Activated naive CD4-positive, alpha-beta T cell treated with anti-CD3 and anti-CD28 coated beads for 36 hours (primary cell): Measurements from ENCODE around the gene CSAD. TPM values are rescaled to one million over a fixed set of nuclear protein-coding genes. Genes with fewer than 3 reads are reported as not detected.
"Not testable (repeated sequence)": the region's sequence is repeated elsewhere in the genome, so short reads cannot be mapped to it uniquely, and the experiment has no call there.

Source experiments
- CTCF ChIA-PET: fragments of 350-600 bp; sonication (Branson Sonifier 250); formaldehyde crosslinking; loops from one replicate; lab custom pipeline; 2021; ENCODE audit warnings: antibody characterized with exemption; lab: Charles Lee
- DNase-seq: peaks from one replicate; pipeline ENCODE4 v3.0.0-alpha.2; 2020
- H3K27ac Mint-ChIP-seq: one replicate; pipeline ENCODE4 v1.8.0; 2021; ENCODE audit warnings: mild to moderate bottlenecking, mixed read lengths
- H3K27me3 Mint-ChIP-seq: one replicate; pipeline ENCODE4 v1.8.0; 2021; ENCODE audit warnings: low read depth, mixed read lengths
- H3K36me3 Mint-ChIP-seq: one replicate; pipeline ENCODE4 v1.8.0; 2021; ENCODE audit warnings: low read depth, mixed read lengths
- H3K4me1 Mint-ChIP-seq: one replicate; pipeline ENCODE4 v1.8.0; 2021; ENCODE audit warnings: low read depth, mixed read lengths
- H3K4me3 Mint-ChIP-seq: one replicate; pipeline ENCODE4 v1.8.0; 2021; ENCODE audit warnings: mild to moderate bottlenecking, moderate library complexity, mixed read lengths
- H3K9me3 Mint-ChIP-seq: one replicate; pipeline ENCODE4 v1.8.0; 2021; ENCODE audit warnings: mixed read lengths
- intact Hi-C: fragments of 100-400 bp; cut with micrococcal nuclease; formaldehyde crosslinking; loops from one replicate; pipeline ENCODE4 v1.15.1; 2023
- total RNA-seq, 2 experiments: library from RNA; stranded (reverse); gene quantifications; one replicate each; pipeline ENCODE4 v1.2.3, GENCODE V29; 2021

The CSAD gene
- total RNA-seq, 2 experiments from 2014 or later = 31.5 to 32.3 TPM

DNA sequence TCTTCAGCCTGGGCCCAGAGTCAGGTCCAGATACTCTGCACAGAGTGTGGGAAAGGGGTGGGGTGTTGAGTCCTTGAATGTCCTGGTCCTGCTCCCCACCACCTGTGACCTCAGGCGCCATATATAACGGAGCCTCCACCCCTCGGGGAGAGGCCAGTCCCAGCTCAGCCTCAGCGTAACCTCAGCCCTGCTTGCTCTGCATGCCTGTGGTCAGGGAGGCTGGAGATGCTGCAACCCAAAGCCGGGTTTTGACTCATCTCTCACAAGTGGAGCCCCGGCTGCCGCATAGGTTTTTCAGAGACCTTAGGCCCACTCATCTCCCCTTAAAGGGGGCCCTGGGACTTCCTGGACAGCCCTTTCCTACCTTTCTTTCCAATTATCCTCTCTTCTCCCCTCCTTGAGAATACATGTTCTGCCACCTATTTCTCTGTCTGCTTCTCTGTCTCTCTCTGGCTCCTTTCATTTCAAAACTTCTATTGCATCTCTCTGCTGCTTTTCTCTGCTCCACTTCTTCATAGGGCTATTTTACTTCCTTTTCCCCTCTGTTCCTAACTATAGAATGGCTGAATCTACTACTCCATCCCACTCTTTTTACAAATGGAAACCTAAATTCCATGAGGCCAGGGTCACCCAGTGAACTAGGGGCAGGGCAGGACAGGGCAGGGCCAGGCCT, 25.2 kb upstream of the CSAD start:
- CTCF ChIA-PET = interaction anchor here (0.6 to 4.3 kb wide), 4 partner anchors 7 to 1119 kb away, joined by 3 to 30 read pairs (median 3); partner anchors contain the start of gene COPZ1
- DNase-seq = peak; percentile 88
- Mint-ChIP-seq H3K4me1 (peaks cover 75% of the 10 kb centered on the region), H3K27ac (peak overlapping the region; percentile 79), H3K27me3 (no peaks in the 10 kb centered on the region), H3K9me3 (no peaks in the 10 kb centered on the region), H3K36me3 (peaks cover 6% of the 10 kb centered on the region), H3K4me3 (peak overlapping the region; percentile 65)
- intact Hi-C loops = loop anchor here (1.0 to 10.0 kb wide), 4 partner anchors 26 to 1076 kb away; partner anchors contain the start of genes CBX5, CSAD, HNRNPA1 and TARBP2

DNA sequence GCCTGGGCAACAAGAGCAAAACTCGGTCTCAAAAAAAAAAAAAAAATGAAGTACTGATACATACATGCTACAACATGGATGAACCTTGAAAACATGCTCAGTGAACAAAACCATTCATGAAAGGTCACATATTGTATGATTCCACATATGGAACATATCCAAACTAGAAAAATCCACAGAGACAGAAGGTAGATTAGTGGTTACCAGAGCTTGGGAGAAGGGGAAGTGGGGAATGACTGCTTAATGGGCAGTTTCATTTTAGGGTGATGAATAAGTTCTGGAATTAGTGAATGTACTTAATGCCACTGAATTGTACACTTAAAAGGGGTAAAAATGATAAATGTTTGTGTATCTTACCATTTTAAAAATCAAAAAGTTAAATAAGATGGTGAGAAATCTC, 23.6 kb upstream of the CSAD start:
- CTCF ChIA-PET = interaction anchor here (1.4 to 4.3 kb wide), 2 partner anchors 9 to 17 kb away, joined by 11 to 30 read pairs; no protein-coding TSS in a partner anchor
- intact Hi-C loops = loop anchor here (10.0 kb wide), 1 partner anchor 210 kb away; no protein-coding TSS in a partner anchor
- H3K4me1 Mint-ChIP-seq = peaks cover 87% of the 10 kb centered on the region
- no peak overlapping the region for H3K27ac Mint-ChIP-seq
- H3K27me3 Mint-ChIP-seq = no peaks in the 10 kb centered on the region
- no peaks in the 10 kb centered on the region for H3K9me3 Mint-ChIP-seq
- no peak overlapping the region for H3K4me3 Mint-ChIP-seq
- no peak for DNase-seq
- peaks cover 10% of the 10 kb centered on the region for H3K36me3 Mint-ChIP-seq

DNA sequence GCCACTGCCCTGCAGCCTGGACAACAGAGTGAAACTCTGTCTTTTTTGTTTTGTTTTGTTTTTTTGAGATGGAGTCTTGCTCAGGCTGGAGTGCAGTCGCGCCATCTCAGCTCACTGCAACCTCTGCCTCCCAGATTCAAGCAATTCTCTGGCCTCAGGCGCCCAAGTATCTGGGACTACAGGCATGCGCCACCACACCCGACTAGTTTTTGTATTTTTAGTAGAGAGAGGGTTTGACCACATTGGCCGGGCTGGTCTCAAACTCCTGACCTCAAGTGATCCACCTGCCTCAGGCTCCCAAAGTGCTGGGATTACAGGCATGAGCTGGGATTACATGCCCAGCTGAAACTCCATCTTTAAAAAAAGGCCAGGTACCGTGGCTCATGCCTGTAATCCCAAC, 21.6 kb upstream of the CSAD start:
- intact Hi-C loops = loop anchor here (10.0 kb wide), 1 partner anchor 212 kb away; no protein-coding TSS in a partner anchor
- H3K9me3 Mint-ChIP-seq, DNase-seq, H3K27ac Mint-ChIP-seq, H3K4me3 Mint-ChIP-seq, H3K27me3 Mint-ChIP-seq: not testable (repeated sequence)
- H3K36me3 Mint-ChIP-seq = peaks cover 15% of the 10 kb centered on the region
- H3K4me1 Mint-ChIP-seq = peaks cover 84% of the 10 kb centered on the region
- CTCF ChIA-PET = interaction anchor here (0.6 to 4.3 kb wide), 7 partner anchors 11 to 143 kb away, joined by 3 to 30 read pairs (median 3); no protein-coding TSS in a partner anchor

DNA sequence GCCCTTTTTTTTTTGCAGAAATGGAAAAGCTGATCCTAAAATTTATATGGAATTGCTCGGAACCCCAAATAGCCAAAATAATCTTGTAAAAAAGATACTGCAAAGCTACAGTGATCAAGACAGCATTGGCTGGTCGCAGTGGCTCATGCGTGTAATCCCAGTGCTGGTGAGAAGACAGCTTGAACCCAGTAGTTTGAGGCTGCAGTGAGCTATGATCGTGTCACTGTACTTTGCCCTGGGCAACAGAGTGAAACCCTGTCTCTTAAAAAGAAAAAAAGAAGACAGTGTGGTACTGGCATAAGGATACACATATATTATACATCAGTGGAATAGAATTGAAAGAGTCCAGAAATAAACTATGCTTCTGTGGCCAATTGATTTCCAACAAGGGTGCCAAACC, 20.9 kb upstream of the CSAD start:
- Mint-ChIP-seq H3K36me3 (peaks cover 17% of the 10 kb centered on the region), H3K4me1 (peaks cover 84% of the 10 kb centered on the region), H3K9me3 (no peaks in the 10 kb centered on the region), H3K4me3 (no peak overlapping the region), H3K27me3 (no peaks in the 10 kb centered on the region), H3K27ac (peak overlapping the region; percentile 62)
- CTCF ChIA-PET = interaction anchor here (0.6 to 4.3 kb wide), 7 partner anchors 11 to 143 kb away, joined by 3 to 30 read pairs (median 4); no protein-coding TSS in a partner anchor
- intact Hi-C loops = loop anchor here (10.0 kb wide), 1 partner anchor 213 kb away; no protein-coding TSS in a partner anchor
- no peak for DNase-seq

DNA sequence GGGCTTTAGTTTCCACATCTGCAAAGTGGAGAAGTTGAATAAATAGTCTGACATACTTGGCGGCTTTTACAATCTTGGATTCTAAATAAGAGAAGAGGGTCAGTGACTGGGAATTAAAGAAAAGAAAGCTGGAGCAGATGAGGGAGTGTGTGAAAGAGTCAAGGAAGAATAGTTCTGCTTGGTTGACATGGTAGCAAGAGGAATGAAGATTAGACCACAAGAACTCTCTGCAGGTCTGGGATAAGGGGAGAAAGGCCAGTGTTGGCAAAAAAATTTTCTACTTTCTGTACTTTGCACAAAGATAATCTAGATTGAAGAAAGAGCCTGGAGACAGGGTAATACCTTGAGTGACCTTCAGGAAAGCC, 20.4 kb upstream of the CSAD start:
- Mint-ChIP-seq H3K27me3 (no peaks in the 10 kb centered on the region), H3K36me3 (peaks cover 18% of the 10 kb centered on the region), H3K4me1 (peaks cover 79% of the 10 kb centered on the region), H3K4me3 (peak overlapping the region; percentile 45), H3K27ac (peak overlapping the region; percentile 90), H3K9me3 (no peaks in the 10 kb centered on the region)
- CTCF ChIA-PET = interaction anchor here (0.6 to 6.8 kb wide), 9 partner anchors 10 to 136 kb away, joined by 3 to 65 read pairs (median 4); no protein-coding TSS in a partner anchor
- intact Hi-C loops = loop anchor here (10.0 kb wide), 1 partner anchor 214 kb away; no protein-coding TSS in a partner anchor
- no peak for DNase-seq

DNA sequence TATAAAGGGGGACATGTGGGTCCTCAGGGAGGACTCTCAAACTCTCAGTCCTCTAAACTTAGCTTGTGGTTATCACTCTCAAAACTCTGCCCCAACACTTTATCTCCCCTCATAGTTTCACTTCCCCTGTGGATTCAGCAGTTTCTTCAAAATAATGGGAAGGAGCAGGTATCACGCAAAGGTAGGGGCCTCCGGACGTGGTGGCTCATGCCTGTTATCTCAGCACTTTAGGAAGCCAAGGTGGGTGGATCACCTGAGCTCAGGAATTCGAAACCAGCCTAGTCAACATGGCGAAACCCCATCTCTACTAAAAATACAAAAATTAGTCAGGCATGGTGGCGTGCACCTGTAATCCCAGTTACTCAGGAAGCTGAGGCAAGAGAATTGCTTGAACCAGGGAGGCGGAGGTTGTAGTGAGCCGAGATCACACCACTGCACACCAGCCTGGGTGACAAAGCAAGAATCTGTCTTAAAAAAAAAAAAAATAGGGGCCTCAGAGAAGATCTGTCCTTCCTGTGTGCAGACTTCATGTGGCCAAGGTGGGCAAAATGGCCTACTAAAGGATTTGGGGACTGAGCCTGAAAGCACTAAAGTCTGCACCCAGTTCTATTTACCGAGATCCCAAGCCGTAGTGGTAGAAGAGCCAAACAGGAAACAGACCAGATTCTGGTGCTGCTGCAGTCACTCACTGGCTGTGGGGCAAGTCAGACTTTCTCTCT, 19.9 kb upstream of the CSAD start:
- Mint-ChIP-seq H3K4me1 (peaks cover 74% of the 10 kb centered on the region), H3K36me3 (peaks cover 18% of the 10 kb centered on the region), H3K27ac (peak overlapping the region; percentile 90), H3K9me3 (no peaks in the 10 kb centered on the region), H3K4me3 (peak overlapping the region; percentile 45), H3K27me3 (no peaks in the 10 kb centered on the region)
- intact Hi-C loops = loop anchor here (1.0 to 10.0 kb wide), 2 partner anchors 20 to 214 kb away; partner anchors contain the start of genes CSAD and ZNF740
- CTCF ChIA-PET = interaction anchor here (0.6 to 6.8 kb wide), 8 partner anchors 10 to 485 kb away, joined by 3 to 65 read pairs (median 3); no protein-coding TSS in a partner anchor
- peak; percentile 71 for DNase-seq

DNA sequence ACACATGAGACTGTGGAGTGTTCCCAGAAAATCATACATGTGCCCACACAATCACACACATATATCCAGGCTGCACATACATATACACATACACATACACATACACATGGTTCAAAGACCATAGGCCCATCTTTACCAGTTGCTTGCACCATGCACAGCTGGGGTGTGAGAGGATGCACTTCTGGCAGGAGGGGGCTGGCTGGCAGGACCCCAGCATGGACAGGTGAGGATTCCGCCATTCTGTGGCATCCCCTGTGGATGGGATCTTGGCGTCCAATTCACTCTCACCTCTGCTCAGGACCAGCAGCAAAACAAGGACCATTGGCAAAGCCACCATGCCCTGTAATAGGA, 19.4 kb upstream of the CSAD start:
- Mint-ChIP-seq H3K9me3 (no peaks in the 10 kb centered on the region), H3K4me3 (no peak overlapping the region), H3K4me1 (peaks cover 69% of the 10 kb centered on the region), H3K27me3 (no peaks in the 10 kb centered on the region), H3K27ac (peak overlapping the region; percentile 90), H3K36me3 (peaks cover 18% of the 10 kb centered on the region)
- intact Hi-C loops = loop anchor here (1.0 to 10.0 kb wide), 2 partner anchors 20 to 215 kb away; partner anchors contain the start of genes CSAD and ZNF740
- CTCF ChIA-PET = interaction anchor here (0.6 to 6.8 kb wide), 9 partner anchors 10 to 485 kb away, joined by 3 to 65 read pairs (median 7); no protein-coding TSS in a partner anchor
- no peak for DNase-seq

DNA sequence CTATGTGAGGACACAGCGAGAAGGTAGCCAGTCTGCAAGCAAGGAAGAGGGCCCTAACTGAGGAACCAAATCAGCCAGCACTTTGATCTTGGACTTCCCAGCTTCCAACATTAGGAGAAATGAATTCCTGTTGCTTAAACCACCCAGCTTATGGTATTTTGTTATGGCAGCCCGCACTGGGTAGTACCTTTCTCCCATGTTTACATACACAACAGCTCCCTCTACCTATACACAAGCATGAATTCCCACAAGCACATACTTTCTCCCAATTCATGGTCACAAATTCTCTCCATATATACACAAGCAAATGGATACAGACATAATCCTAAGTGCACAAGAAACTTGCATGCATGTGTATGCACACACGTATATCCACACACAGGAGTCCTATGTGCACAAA, 19.0 kb upstream of the CSAD start:
- DNase-seq = no peak
- Mint-ChIP-seq H3K9me3 (no peaks in the 10 kb centered on the region), H3K4me1 (peaks cover 65% of the 10 kb centered on the region), H3K36me3 (peaks cover 18% of the 10 kb centered on the region), H3K27me3 (no peaks in the 10 kb centered on the region), H3K4me3 (no peak overlapping the region), H3K27ac (no peak overlapping the region)
- CTCF ChIA-PET = interaction anchor here (0.6 to 6.8 kb wide), 7 partner anchors 9 to 135 kb away, joined by 3 to 65 read pairs (median 13); partner anchors contain the start of genes CSAD and ZNF740
- intact Hi-C loops = loop anchor here (1.0 to 10.0 kb wide), 3 partner anchors 19 to 215 kb away; partner anchors contain the start of genes CSAD and ZNF740

DNA sequence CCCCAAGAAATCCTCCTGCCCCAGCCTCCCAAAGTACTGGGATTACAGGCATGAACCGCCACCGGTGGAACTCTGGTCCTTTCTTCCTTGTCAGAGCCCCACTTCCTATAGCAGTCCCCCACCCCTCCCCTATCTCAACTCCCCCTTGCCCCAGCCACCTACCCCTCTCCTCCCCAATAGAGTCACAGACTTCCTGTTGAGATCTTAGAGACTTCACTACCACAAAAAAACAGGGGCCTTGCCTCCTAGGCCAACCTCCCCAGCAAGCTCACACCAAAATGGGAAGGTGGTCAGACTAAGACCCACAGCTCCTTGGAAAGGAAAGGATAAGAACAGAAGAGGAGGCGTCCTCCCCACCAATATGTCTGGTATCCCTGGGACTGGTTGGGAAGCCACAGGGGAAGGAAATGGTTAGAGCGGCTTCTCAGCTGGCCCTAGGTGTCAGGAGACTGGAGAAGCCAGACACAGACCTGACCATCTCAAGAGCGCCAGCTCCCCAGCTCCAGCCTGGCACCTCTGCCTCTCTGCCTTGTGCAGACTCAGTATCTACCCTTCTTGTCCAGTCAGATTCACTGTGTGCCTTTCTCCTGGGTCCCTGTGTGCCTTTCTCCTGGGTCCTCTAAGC, 17.9 kb upstream of the CSAD start:
- Mint-ChIP-seq H3K9me3 (no peaks in the 10 kb centered on the region), H3K36me3 (peaks cover 20% of the 10 kb centered on the region), H3K4me3 (peak overlapping the region; percentile 62), H3K27ac (peak overlapping the region; percentile 90), H3K27me3 (no peaks in the 10 kb centered on the region), H3K4me1 (peaks cover 56% of the 10 kb centered on the region)
- intact Hi-C loops = loop anchor here (1.0 to 5.0 kb wide), 3 partner anchors 15 to 131 kb away; no protein-coding TSS in a partner anchor
- CTCF ChIA-PET = interaction anchor here (0.7 to 6.8 kb wide), 16 partner anchors 8 to 134 kb away, joined by 3 to 65 read pairs (median 4); partner anchors contain the start of genes AAAS, CSAD and ZNF740
- DNase-seq = no peak

DNA sequence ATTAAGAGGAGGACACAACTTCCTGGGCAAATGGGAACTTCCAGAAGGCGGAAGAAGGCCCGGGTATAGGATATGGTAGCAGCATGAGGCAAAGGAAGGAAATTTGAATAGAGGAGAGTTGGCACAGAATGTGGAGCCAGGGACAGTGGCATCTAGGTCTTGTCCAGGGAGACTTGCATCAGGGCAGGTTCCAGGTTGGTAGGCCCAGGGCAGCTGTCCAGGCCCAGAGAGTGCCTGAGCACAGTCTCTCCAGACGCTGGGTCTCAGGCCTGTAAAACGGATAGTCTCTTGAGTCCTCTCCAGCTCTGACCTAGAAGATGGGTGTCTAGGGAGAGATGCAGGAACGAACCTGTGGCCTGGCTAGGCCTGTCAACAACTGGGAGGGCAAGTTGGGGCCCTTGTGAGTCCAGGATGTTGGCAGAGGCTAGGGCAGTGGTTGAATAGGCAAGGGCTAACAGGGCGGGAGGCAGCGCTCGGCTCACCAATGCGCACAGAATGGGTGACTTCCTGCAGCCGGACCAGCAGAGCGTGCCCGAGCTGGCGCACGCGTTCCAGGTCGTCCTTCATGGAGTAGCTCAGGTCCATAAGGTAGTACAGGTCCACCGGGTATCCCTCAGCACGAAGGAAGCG, 16.4 kb upstream of the CSAD start:
- H3K4me3 Mint-ChIP-seq = no peak overlapping the region
- intact Hi-C loops = loop anchor here (5.0 kb wide), 1 partner anchor 130 kb away; no protein-coding TSS in a partner anchor
- peaks cover 21% of the 10 kb centered on the region for H3K36me3 Mint-ChIP-seq

DNA sequence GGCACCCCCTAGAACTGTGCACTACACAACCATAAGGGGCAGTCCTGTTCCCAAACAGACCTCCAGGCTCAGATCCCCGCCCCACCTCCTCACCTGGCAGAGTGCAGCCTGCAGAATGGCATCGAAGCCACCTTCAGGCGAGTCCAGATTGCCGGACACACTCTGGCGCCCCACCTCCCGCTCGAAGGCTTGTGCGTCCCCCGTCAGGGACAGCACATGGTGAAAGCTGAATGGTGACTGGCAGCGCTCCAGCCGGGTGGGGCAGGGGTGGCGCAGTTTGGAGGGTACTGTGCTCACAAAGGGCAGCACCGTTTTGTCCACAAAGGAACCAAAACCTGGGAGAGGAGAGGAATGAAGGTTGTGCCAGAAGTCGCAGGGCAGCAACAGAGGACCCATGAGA, 15.8 kb upstream of the CSAD start:
- H3K4me3 Mint-ChIP-seq = no peak overlapping the region
- no peak for DNase-seq
- intact Hi-C loops = loop anchor here (5.0 kb wide), 1 partner anchor 129 kb away; no protein-coding TSS in a partner anchor
- H3K27ac Mint-ChIP-seq = no peak overlapping the region
- H3K27me3 Mint-ChIP-seq = no peaks in the 10 kb centered on the region
- CTCF ChIA-PET = interaction anchor here (1.4 to 6.8 kb wide), 8 partner anchors 10 to 149 kb away, joined by 5 to 65 read pairs (median 18); partner anchors contain the start of genes CSAD and ZNF740
- peaks cover 41% of the 10 kb centered on the region for H3K4me1 Mint-ChIP-seq
- H3K9me3 Mint-ChIP-seq = no peaks in the 10 kb centered on the region
- peaks cover 21% of the 10 kb centered on the region for H3K36me3 Mint-ChIP-seq

More for the DNA sequence above, 16.4 kb upstream of the CSAD start:
- CTCF ChIA-PET = interaction anchor here (0.8 to 6.8 kb wide), 18 partner anchors 8 to 148 kb away, joined by 3 to 65 read pairs (median 5); partner anchors contain the start of genes CSAD, ITGB7, SPRYD3 and ZNF740
- peaks cover 46% of the 10 kb centered on the region for H3K4me1 Mint-ChIP-seq
- H3K27me3 Mint-ChIP-seq = no peaks in the 10 kb centered on the region
- no peaks in the 10 kb centered on the region for H3K9me3 Mint-ChIP-seq
- H3K27ac Mint-ChIP-seq = no peak overlapping the region
- no peak for DNase-seq
